NB4 (cell line): ENCODE measurements around the gene TPTE2.

ENCODE experiments used
- CTCF ChIP-seq: IDR thresholded peaks from one replicate; pipeline ENCODE4 v1.5.1; 2012; ENCODE audit warnings: low read depth, low read length
- MAX ChIP-seq: IDR thresholded peaks from 2 replicates; pipeline ENCODE4 v1.6.1; 2011; ENCODE audit warnings: low read depth, low read length
- MYC ChIP-seq: IDR thresholded peaks from 2 replicates; pipeline ENCODE4 v1.6.1; 2011; ENCODE audit warnings: low read depth, low read length
- POLR2A ChIP-seq: IDR thresholded peaks from 2 replicates; pipeline ENCODE4 v1.6.1; 2011; ENCODE audit warnings: mild to moderate bottlenecking; ENCODE audit not compliant: insufficient read length; ENCODE audit errors: extremely low read depth

- TF ChIP-seq CTCF (no peak), POLR2A (no peak), MAX (no peak), MYC (no peak)
Measured at GRCh38 chr13:19561585-19561984, 253 bp upstream of the TPTE2 start.
